Measurements from ENCODE around the gene PRRT3.
"Not testable (repeated sequence)": the region's sequence is repeated elsewhere in the genome, so short reads cannot be mapped to it uniquely, and the experiment has no call there.

The PRRT3 gene

GRCh38 chr3:9947025-9947995 is 4.9 kb downstream of the PRRT3 start:
- in situ Hi-C loops (cut with HindIII; ENCODE audit: low sequenced_read_pairs), result no loop called here

- in situ Hi-C loops (cut with HindIII; ENCODE audit: low sequenced_read_pairs), result no loop called here
These were observed 5.8 kb downstream of the PRRT3 start for GRCh38 chr3:9946112-9947024.

GRCh38 chr3:9945358-9945757 is 6.8 kb downstream of the PRRT3 start:
- in situ Hi-C loops (cut with HindIII; ENCODE audit: low sequenced_read_pairs), result no loop called here

GRCh38 chr3:9944271-9944670 is 7.9 kb downstream of the PRRT3 start:
- in situ Hi-C loops (cut with HindIII; ENCODE audit: low sequenced_read_pairs), result no loop called here

GRCh38 chr3:9942934-9943690 is 9.1 kb downstream of the PRRT3 start:
- in situ Hi-C loops (cut with HindIII; ENCODE audit: low sequenced_read_pairs), result no loop called here

- in situ Hi-C loops (cut with HindIII; ENCODE audit: low sequenced_read_pairs), result no loop called here
These were observed 10.0 kb downstream of the PRRT3 start for GRCh38 chr3:9942164-9942563.

GRCh38 chr3:9940746-9941145 is 11.5 kb downstream of the PRRT3 start:
- in situ Hi-C loops (cut with HindIII; ENCODE audit: low sequenced_read_pairs), result no loop called here

- in situ Hi-C loops (cut with HindIII; ENCODE audit: low sequenced_read_pairs), result not testable (repeated sequence)
These were observed 12.3 kb downstream of the PRRT3 start for GRCh38 chr3:9939906-9940305.

- in situ Hi-C loops (cut with HindIII; ENCODE audit: low sequenced_read_pairs), result no loop called here
These were observed 13.2 kb downstream of the PRRT3 start for GRCh38 chr3:9938966-9939365.

GRCh38 chr3:9937486-9938238 is 14.5 kb downstream of the PRRT3 start:
- in situ Hi-C loops (cut with HindIII; ENCODE audit: low sequenced_read_pairs), result no loop called here

- in situ Hi-C loops (cut with HindIII; ENCODE audit: low sequenced_read_pairs), result no loop called here
These were observed 16.2 kb downstream of the PRRT3 start for GRCh38 chr3:9935966-9936510.

- in situ Hi-C loops (cut with HindIII; ENCODE audit: low sequenced_read_pairs), result no loop called here
These were observed 17.2 kb downstream of the PRRT3 start for GRCh38 chr3:9934993-9935392.

GRCh38 chr3:9934235-9934621 is 18.0 kb downstream of the PRRT3 start:
- in situ Hi-C loops (cut with HindIII; ENCODE audit: low sequenced_read_pairs), result no loop called here

GRCh38 chr3:9933561-9934234 is 18.5 kb downstream of the PRRT3 start, which contains the start of gene CRELD1:
TSS of gene CRELD1 (plus strand) at chr3:9933834. CDS start at chr3:9934439, 605 bp downstream.
- in situ Hi-C loops (cut with HindIII; ENCODE audit: low sequenced_read_pairs), result no loop called here

- in situ Hi-C loops (cut with HindIII; ENCODE audit: low sequenced_read_pairs), result no loop called here
These were observed 19.2 kb downstream of the PRRT3 start for GRCh38 chr3:9932843-9933560.

- in situ Hi-C loops (cut with HindIII; ENCODE audit: low sequenced_read_pairs), result no loop called here
These were observed 19.7 kb downstream of the PRRT3 start for GRCh38 chr3:9932535-9932842.

- in situ Hi-C loops (cut with HindIII; ENCODE audit: low sequenced_read_pairs), result no loop called here
These were observed 21.3 kb downstream of the PRRT3 start for GRCh38 chr3:9930804-9931418.

GRCh38 chr3:9928158-9928557 is 24.1 kb downstream of the PRRT3 start:
- in situ Hi-C loops (cut with HindIII; ENCODE audit: low sequenced_read_pairs), result no loop called here
